Measurements from ENCODE around the gene NRAP. TPM values are rescaled to one million over a fixed set of nuclear protein-coding genes. Genes with fewer than 3 reads are reported as not detected.

The NRAP gene
- polyA plus RNA-seq, 1 donor from 2014 or later, result not detected

Other genes starting within 250 kb of the NRAP start
- not detected in 2 replicates for gene HABP2, start 111.0 kb downstream of the NRAP start, polyA plus RNA-seq
- gene CASP7, start 15.9 kb upstream of the NRAP start, polyA plus RNA-seq, result 0.72 and 0.77 TPM in 2 replicates
- gene PLEKHS1, start 87.6 kb upstream of the NRAP start, polyA plus RNA-seq, result not detected in 2 replicates
- 11.6 and 12.8 TPM in 2 replicates for gene DCLRE1A, start 190.0 kb upstream of the NRAP start, polyA plus RNA-seq
- gene NHLRC2, start 190.6 kb upstream of the NRAP start, polyA plus RNA-seq, result 11.8 and 13.0 TPM in 2 replicates

Data from neural cell (in vitro differentiated cells).